GM19438 (cell line): ENCODE measurements around the gene NOL4L.
A peak's percentile ranks its signal among the peaks of the same experiment; 100 is the strongest.

Experiments
- ATAC-seq: cut with Tn5 transposase; IDR thresholded peaks from one replicate; pipeline ENCODE4 v1.9.1; 2021; ENCODE audit warnings: low read depth; ENCODE audit not compliant: unreplicated experiment

NOL4L gene

DNA sequence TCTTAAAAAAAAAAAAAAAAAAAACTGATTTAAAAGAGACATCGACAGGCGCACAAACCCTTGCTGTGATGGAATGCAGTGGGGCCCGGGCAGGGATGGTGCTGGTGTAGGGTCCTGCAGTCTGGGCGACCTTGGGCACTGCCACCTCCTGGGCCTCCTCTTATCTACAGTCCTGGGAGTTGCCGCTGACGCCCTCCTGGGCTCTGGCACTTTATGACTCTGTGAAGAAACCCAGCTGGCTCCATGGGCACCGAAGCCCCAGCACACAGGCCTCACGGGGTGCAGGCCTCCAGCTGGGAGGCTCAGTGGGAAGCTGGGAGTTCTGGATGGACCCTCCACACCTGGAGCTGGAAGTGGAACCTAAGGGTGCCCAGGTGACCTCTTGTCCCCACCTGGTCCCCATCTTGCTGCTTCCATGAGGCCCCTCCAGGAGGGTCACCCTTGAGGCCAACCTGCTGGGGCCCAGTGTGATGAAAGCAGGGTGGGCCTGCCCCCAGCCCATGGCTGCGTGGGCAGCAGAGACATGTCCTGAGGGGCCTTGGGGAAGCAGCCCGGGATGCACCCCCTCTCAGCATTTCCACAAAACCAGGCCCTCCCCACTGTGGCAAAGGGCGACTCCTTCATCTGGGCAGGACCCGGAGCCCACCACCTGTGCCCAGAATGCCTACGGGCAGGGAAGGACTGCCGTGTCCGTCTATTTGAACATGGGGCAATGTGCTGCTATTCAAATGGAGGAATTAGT lies 122.1 kb downstream of the NOL4L start:
- no peak for ATAC-seq

DNA sequence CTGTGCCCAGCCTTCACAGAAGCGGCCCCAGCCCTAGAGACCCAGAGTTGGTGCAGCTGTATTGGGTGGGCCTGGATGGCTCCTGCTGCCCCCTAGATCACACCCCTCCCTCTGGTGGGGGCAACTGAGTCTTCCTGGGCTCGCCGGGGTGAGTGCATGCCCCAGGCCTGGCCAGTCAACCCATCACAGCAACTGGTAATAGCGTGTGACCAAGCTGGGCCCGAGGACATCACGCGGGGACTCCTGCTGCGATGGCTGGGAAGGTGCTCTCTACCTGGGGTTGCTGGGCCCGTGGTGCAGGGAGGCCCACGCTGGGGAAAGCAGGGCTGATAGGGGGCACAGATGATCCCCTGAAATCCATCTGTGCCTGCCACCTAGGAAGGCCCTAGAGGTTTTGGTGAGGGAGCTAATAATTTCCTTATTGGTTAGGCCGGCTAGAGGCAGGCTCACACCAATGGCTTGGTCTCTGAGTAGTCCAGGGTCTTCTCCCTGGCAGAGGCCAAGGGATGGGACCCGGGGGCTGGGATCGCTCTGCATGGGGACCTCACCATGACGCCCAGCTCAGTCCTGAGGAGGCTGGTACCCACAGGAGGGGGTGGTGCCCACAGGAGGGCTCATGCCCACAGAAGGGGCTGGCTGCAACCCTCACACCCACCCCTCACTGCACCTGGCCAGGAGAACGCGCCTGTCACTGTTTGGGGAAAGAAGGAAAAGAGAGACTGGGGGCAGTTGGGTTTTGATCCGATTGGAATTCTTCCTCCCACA lies 123.1 kb downstream of the NOL4L start:
- ATAC-seq = no peak

DNA sequence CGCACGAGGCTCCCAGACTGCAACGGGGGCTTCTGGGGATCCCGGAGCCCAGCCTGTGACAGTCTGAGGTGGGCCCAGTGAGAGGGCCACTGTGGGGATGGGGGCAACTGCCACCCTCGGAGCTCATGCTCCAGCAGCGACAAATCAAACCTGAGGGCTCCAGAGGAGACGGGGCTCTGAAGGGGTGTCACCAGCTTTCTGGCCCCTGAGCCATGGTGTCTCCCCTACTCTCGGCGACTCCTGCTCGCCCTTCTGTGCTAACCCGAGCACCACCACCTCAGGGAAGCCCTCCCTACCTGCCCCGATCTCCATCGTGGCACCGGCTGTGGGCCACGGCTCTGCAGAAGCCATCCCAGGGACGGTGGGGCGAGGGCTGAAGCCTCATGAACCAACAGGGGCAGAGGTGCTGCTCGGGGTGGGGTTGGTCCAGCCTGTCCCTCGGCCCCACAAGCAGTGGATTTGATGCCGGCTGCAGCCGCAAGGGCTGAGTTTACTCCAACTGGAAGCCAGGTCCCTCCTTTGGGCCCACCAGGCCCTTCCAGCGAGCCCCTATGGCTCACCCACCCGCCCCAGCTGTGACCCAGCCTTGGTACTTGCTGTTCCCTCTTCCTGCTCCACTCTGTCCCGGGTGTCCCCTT lies 124.3 kb downstream of the NOL4L start:
- no peak for ATAC-seq

DNA sequence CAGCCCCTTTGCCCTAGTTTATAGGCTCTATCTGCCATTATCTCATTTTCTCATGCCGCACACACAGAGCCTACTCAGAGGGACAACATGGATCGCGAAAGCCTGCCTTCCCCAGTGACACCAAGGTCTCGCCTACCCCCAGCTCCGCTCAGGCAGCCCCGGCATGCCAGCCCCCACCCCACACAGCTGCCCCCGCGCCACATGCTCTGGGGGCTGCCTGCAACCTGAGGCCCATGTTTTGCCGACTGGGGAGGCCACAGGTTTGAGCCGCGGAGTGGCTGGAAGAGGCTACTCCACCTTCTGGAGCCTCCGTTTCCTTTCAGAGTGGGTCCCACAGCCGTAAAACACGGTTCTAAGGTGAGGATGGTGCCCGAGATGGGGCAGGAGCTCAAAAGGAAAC lies 124.9 kb downstream of the NOL4L start:
- ATAC-seq = no peak

DNA sequence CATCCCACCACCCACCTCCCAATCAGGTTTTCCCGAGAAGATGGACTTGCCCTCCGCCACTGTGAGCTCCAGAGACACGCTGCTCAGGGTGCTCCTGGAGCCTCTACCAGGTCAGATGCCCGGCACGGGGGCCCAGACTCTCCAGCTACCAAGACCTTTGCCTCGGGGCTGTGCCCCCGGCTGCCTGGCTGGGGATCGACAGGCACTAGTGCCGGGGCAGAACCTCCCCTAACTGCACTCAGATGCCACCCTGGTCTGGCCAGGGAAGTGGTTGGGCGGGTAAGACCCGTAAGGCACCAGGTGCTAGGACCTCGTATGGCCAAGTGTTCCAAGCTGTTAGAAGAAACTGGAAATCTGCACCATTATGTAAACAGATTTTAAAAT lies 126.3 kb downstream of the NOL4L start:
- ATAC-seq = no peak

DNA sequence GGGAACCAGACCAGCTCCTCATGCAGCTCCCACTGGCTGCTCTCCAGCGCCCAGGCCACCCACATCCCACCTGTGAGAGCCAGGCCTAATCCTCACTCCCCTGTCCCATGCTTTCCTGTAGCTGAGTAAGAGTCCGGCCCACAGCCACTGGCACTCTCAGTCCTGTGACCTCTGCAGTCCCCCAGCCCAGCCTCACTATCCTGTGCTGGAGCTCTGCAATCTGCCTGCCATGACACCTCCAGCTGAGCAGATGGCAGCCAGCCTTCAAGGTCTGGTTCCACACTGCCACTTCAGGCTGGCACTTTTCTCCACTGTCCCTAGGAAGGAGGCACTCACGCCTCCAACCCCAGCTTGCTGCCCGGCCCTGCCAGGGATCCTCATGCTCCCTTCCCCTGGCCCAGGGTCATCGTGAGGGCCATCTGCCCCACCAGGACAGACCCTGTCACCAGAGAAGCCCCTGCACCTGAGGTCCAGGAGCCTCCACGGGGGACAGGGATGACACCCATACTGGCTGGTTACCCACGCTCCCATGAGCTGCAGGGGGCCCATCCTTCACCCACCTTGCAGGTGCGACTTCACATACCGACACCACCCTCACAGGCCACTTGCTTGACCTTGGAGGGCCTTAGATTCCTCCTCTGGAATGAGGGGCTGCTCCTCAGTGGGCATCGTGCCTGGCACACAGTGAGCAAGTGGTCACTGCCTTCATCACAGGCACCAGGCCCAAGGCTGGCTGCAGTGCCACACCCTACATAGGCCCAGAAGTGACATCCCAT lies 126.9 kb downstream of the NOL4L start:
- no peak for ATAC-seq

DNA sequence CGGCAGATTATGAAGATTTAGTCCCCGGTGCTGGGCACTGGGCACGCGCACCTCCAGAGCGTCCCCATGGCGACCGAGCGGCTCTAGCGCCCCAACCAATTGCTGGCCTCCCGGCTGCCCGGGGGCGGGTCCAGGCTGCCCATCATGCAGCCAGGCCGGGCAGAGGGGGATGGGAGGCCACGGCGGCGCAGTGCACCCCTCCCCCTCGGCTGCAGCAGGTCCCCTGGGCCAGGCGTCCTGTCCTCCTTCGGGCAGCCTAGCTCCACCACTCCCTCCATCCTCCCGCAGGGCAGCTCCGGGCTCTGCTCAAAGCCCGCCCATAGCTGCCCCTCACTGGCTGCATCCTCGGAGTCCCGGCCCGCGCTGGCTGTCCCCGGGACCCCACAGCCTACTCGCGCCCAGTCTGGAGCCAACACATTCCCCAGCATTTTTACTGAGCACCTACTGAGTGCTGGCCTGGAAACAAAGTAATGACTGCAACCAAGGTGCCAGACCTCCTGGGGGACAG lies 127.6 kb downstream of the NOL4L start:
- peak; percentile 69 for ATAC-seq

DNA sequence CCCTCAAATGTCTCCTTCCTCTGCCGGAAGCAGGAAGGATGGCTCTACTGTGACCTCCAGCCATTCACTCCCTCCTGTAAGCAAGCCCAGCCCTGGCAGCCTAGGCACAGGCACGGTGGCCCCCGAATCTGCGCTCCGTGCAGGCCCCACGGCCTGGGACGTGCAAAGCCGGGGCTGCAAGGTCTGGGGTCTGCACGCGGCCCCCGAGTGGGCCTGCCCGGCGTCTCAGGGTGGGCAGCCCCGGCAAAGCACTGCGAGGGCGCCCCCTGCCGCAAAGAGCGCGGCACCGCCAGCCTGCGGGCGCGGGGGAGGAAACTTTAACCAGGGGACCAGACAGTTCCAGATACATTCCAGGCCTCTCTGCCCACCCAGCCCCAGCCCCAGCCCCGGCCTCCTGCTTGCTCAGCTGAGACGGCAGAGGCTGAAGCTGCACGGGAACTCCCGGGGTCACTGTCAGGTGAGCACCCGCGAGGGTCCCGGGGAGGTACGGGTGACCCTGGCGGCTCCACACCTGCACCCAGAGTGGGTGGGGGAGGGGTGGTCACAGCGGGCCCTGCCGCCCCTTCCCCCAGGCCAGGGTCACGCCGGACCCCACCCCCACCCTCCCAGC lies 128.2 kb downstream of the NOL4L start:
- ATAC-seq = peak; percentile 71

DNA sequence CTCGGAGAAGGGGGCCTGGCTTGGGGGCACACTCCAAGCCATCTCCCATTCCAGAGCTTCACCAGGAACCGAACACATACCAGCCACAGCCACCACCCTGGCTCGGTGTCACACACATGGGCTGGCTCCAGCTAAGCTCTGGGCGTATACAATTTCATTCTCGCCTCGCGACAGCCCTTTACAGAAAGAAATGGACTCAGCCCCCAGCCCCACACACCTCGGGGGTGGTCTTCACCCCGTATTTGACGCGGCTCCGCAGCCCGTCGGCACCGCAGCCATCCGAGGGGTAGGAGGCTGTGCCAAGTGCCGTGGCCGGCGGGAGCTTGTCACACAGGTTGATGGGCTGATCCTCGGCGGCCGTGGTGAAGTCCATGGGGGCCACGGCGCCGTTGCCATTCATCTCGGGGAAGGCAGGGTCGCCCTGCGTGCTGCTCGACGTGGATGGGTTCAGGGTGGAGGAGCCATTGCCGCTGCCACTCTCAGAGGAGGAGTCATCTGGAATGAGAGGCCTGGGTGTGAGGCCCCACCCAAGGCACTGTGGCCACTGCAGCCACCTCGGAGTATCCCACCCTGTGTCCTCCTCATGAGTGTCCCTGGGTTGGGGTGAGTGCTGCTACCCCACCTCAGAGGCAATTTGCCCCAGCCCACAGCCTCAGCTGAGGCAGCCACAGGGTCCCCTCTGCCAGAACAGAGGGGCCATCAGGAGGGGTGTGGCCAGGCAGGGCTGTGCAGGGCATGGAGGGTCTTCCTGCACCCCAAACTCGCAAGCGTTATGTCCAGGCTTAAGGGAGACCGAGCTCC lies 129.0 kb downstream of the NOL4L start:
- ATAC-seq = no peak

DNA sequence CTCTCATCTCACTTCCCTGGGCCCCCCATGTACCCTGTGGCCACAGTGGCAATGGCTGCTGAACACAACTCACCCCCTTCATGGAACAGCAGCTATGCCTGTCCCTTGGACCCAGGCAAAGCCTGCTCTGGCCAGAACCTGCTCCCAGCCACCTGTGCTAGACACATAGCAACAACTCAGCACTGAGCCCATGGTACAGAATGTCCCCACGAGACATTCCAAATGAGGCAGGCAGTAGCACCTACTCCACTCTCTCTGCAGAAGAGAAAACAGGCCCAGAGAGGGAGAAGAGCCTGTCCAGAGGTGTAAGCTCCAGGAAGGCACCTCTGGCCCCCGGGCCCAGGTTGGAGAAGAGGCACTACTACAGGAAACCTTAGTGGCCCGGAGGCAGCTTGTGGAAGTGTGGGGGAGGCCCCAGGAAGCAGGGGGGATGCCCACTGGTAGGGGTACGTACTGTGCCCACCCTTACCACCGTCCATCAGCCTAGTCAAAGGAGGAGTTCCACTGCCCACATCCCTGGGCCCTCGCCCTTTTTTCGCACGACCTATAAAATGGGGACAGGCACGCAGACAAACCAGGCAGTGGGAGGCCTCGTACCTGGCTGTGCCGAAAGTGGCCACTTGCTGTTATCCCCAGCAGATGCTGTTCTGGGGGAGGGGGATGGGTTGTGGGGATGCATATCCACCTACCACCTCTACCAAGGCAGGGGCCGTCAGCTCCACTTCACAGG lies 129.8 kb downstream of the NOL4L start:
- no peak for ATAC-seq

DNA sequence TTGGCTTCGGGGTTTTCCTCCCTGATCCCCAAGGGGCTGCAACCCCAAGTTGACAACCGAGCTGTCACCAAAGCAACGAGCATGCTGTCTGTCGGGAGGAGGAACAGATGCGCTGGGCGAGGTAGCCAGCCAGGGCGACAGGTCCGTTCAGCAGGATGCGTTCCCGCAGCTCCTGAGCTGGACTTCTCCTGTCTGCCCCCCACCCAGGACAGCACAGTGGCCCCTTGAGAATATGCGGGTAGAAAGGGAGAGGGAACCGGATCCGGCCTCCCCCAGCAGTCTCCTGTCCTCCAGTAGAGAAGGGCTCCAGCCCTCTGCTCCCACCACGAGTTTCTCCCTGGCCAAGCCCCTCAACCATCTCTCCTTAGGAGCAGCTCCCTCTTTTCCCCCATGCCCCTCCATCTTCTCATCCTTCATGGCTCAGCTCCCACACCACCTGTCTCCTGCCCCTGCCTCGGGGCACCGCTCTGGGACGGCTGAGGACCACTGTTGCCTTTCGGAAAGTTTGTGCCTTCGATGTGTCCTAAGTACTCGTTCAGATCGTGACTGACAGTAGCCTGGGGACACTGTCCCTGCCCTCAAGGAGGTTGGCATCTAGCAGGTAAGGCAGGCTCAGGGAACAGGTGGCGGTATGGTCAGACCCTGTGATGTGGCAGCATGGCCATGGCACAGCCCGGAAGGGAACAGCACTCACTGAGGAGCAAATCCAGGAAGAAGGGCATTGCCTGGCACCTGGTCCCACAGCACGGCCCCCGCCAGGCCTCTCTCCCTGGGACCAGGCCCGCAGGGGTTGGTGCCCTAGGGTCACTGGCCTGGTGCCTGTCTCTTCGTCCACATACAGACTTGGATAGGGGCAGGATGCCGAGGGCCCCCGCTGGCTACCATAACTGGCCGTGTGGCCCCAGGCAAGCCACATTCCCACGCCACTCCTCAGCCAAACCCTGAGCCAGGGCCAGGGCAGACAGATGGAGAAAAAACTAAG lies 130.7 kb downstream of the NOL4L start:
- no peak for ATAC-seq

DNA sequence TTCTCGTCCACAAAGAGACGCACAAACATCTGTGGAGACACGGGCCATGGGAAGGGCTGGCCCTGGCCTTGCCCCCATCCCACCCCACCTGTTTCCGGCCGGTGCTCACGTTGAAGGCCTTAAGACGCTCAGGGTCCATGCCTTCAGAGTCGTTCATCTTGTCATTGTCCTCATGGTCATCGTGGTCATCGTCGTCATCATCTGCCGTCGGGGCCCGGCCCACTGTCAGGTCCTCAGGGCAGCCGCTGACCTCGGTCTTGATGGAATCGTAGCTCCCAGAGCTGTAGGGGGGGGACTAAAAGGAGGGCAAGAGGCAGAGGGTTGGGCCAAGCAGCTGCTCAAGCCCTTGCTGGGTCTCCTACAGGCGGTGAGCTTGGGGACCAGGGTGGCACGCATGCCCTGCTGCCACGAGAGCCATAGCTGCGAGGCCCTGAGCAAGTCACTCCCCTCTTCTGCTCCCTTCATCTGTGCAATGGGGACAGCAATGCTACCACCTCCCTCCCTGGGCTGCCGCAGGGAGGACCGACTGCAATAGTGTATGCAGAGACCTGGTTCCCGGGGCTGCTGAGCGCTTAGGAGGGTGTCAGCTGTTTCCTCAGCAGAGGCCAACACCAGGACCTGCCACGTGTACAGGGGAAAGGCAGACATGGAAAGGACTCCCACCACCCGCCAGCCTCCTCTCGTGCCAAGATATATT lies 131.5 kb downstream of the NOL4L start:
- ATAC-seq = no peak

DNA sequence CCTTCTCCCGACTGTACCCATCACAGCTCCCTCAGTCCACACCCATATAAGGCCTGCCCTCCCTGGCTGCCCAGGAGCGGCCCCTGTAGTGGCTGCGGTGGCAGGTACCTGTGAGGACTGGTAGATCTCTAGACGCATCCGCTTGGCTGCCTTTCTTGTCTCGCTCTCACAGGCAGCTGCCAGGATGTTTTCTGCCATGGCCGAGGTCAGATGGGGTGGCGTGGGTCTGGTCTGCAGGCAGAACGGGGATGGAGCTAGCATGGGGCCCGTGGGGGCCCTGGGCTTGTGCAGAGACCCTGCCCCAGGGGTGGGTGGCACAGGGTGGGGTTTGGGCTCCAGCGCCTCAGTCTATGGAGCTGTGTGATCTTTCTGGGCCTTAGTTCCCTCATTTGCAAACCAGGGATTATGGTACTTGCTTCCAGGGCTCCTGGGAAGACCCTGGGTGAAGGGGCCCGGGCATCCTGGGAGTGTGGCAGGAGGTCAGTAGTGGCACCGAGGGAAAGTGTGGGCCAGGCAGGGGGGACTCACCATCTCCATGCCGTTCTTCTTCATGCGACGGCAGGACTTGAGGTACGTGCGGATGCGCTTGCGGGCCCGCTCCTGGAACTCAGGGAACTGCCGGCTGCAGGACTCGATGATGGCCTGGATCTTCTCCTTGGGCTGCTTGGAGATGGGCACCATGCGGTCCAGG lies 132.2 kb downstream of the NOL4L start:
- no peak for ATAC-seq

DNA sequence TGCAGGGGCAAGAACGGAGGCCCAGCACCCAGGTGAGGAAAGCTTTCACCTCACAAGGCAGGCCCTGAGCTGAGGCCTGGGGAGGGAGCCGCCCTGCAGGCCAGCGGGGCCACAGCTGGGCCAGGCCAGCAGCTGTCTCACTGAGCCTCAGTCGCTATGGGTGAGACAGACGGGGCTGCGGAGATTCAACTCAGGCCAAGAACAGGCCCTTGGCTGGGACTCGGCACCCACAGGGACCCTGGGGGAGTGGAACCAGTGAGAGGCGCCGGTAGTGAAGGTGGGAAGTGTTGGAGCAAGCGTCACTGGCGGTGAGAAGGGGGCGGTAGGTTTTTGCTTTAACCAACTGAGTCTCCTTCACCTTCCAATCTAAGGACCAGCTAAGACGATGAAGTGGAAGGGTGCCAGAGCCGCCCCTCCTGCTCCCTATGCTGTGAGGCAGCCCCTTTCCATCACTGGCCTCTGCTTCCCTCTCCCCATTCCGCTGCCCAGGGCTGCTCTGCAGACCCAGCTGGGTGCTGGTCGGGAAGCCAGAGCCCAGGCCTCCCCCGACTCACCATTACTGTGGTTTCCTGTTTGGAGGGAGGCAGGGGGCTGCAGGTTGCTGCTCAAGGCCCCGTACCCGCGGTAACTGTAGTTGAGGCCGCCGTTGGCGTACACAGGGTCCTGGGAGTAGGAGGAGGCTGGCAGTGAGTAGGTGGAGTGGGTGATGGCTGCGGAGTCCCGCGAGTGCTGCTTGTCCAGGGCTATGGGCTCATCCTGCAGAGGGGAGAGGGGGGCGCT lies 133.3 kb downstream of the NOL4L start:
- no peak for ATAC-seq

DNA sequence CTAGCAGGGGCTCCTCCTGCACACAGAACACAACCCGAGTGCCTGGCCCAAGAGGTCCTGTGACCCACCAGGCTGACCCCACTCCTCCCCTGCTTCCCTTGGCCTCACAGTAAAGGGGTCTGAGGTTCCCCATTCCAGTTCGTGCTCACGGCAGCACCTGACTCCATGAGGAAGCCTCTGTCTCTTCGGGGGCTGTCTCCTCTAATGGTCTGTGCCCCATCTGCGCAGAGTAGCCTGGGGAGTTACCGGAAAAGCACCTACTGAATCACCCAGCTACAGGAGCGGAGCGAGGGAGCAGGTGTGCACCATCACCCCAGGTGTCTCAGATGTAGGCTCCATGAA lies 133.8 kb downstream of the NOL4L start:
- ATAC-seq = no peak

DNA sequence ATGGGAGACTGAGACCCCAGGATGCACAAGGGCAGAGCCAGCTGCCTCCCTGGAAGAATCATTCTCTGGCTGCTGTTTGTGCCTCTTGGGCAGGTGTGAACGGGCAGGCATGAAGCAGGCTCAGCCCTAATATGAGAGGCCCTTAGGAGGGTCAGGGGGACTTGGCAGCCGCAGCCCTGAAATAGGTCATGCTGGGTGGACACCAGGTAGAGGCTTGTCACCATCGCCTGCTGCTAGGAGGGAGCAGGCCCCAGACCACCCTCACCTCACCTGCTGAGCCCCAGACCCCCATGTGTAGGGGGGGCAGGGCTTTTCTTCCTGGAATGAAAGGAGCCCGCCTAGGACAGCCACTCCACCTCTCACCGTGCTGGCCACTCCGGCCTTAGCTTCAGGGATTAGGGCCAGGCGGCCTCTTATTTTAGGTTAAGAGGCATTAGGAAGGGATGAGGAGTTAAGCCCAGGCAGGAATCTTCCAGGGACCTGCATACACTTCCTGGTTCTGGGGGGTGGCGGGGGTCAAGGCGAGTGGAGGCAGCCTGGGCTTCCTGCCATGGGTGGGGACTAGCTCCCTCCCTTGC lies 134.6 kb downstream of the NOL4L start:
- no peak for ATAC-seq
